Ecto neural progenitor cell (in vitro differentiated cells): ENCODE results near the gene MTPN.

ENCODE experiments used
- DNase-seq: peaks from one replicate; pipeline ENCODE4 v3.0.0-alpha.2; 2018; ENCODE audit warnings: low spot score

MTPN gene

GRCh38 chr7:135981958-135982646 lies 4.9 kb upstream of the MTPN start:
- no peak for DNase-seq

GRCh38 chr7:135980665-135981180 lies 3.6 kb upstream of the MTPN start:
- no peak for DNase-seq

GRCh38 chr7:135980012-135980551 lies 2.9 kb upstream of the MTPN start:
- DNase-seq = no peak

- DNase-seq = no peak
These were observed 2.4 kb upstream of the MTPN start for GRCh38 chr7:135979471-135980011.

GRCh38 chr7:135978624-135979023 lies 1.5 kb upstream of the MTPN start:
- DNase-seq = no peak

- DNase-seq = no peak
These were observed 545 bp upstream of the MTPN start for GRCh38 chr7:135977742-135978066.

- DNase-seq = no peak
These were observed 700 bp downstream of the MTPN start for GRCh38 chr7:135976312-135977006.

- DNase-seq = no peak
These were observed 2.0 kb downstream of the MTPN start for GRCh38 chr7:135975166-135975565.

GRCh38 chr7:135974667-135975066 lies 2.5 kb downstream of the MTPN start:
- DNase-seq = no peak

GRCh38 chr7:135971366-135971725 lies 5.8 kb downstream of the MTPN start:
- DNase-seq = no peak

- DNase-seq = no peak
These were observed 6.3 kb downstream of the MTPN start for GRCh38 chr7:135970682-135971365.

- DNase-seq = no peak
These were observed 7.1 kb downstream of the MTPN start for GRCh38 chr7:135970045-135970444.

GRCh38 chr7:135966341-135967043 lies 10.7 kb downstream of the MTPN start:
- DNase-seq = no peak

GRCh38 chr7:135965602-135966001 lies 11.6 kb downstream of the MTPN start:
- DNase-seq = no peak

GRCh38 chr7:135964791-135965190 lies 12.4 kb downstream of the MTPN start:
- no peak for DNase-seq

- no peak for DNase-seq
These were observed 12.9 kb downstream of the MTPN start for GRCh38 chr7:135964274-135964673.

GRCh38 chr7:135962802-135963201 lies 14.4 kb downstream of the MTPN start:
- DNase-seq = no peak

- DNase-seq = no peak
These were observed 16.3 kb downstream of the MTPN start for GRCh38 chr7:135960709-135961451.

- DNase-seq = no peak
These were observed 17.4 kb downstream of the MTPN start for GRCh38 chr7:135959646-135960363.

- no peak for DNase-seq
These were observed 19.0 kb downstream of the MTPN start for GRCh38 chr7:135958173-135958572.

- DNase-seq = no peak
These were observed 19.5 kb downstream of the MTPN start for GRCh38 chr7:135957627-135958026.
